GM18951 (cell line): Measurements from ENCODE around the gene SUSD1.
"Not testable (repeated sequence)": the region's sequence is repeated elsewhere in the genome, so short reads cannot be mapped to it uniquely, and the experiment has no call there.

Experiments used
- POLR2A ChIP-seq: IDR thresholded peaks from 4 replicates; pipeline ENCODE4 v1.6.1; 2011; ENCODE audit warnings: mild to moderate bottlenecking; ENCODE audit not compliant: insufficient read length, insufficient read depth; ENCODE audit errors: extremely low read depth
- in situ Hi-C: fragments of 300-500 bp; cut with MboI; formaldehyde crosslinking; loops from one replicate; pipeline ENCODE4 v1.12.0; 2022; ENCODE audit warnings: low sequenced_read_pairs, mixed read lengths, inconsistent platforms; ENCODE audit not compliant: unreplicated experiment

SUSD1 gene

DNA sequence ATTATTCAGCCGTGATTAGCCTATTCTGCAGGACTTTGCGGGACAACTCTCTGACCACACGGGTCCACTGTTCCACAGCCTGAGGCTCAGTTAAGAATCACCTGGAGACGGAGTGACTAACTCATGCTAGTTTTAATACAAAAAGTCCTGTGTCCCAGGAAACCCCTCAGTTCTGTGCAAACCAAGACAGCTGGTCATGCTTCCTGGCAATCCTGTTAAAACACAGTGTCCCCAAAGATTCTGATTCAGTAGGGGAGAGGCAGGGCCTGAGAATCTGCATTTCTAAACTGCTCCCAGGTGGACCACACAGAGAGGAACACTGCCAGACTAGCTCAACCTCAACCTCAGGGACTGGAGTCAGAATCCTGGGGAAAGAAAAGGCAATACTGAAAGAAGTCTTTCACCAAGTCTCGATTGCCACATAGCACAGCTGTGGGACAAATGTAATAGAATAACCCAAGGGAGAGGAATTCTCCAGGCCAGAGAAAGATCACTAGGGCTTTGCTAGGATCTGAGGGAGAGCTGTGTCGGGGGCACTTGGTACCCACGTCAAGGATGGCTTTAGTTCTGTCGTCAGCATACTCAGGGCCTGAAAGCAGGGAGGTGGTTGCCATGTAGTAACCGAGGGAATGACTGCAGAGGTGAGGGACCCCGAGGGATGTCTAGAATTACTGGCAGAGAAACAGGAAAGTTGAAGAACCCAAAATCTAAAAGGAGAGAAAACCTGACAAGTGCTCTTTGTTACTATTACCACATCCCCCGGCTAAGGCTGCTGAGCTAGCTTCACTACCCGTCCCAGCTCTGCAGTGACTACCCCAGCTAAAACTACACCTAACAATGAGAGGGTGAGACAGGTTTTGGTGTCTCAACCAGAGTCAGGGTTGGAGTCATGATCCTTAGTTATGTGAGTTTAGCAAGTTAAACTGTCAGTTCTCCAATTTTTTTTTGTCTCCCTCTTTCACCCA lies 8.6 kb downstream of the SUSD1 start:
- in situ Hi-C loops, result no loop called here

DNA sequence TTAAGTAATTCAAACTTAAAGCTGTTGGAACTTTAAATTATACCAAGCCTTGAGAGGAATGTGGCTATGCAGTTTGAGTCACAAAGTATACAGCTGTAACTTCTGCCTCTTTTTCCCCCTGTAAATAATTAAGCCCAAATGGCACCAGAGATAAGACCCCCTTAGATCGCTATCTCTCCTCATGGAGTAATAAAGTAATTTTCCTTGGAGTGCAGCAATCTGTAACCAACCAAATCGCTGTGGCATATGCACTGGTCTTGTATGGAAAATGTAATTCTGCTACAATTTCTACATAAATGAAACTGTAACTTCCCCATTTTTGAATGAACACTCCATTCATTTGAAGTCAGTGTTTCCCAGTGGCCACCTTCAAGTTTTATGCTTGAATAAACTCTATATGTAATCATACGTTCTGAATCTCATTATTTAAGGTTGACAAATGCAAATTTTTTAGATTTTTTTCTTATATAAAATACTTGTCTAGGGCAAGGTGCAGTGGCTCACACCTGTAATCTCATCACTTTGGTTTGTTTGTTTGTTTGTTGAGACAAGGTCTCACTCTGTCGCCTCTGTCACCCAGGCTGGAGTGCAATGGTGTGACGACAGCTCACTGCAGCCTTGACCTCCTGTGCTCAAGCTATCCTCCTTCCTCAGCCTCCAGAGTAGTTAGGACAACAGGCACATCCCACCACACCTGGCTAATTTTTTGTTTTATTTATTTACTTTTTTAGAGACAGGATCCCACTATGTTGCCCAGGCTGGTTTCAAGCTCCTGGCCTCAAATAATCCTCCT lies 12.3 kb downstream of the SUSD1 start:
- in situ Hi-C loops, result no loop called here
- no peak for TF ChIP-seq POLR2A

More for the DNA sequence above, 8.6 kb downstream of the SUSD1 start:
- no peak for TF ChIP-seq POLR2A

DNA sequence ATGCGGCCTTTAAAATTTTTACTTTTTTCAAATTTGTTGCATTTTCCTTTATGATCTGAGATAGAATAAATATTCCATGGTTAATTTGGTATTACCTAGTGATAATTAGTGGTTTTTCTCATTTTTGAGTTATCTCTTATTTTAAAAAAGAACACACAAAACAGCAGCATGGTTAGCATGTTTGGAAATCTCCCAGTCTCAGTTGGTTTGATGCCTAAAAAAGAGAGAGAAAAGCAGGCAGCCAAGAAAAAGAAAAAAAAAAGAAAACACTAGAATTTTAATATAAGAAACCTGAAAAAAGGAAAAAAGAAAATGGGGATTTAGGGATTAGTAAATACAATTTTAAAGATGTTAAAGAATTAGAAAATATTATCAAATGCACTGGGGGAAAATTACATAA lies 15.3 kb downstream of the SUSD1 start:
- TF ChIP-seq POLR2A, result no peak
- in situ Hi-C loops, result no loop called here

DNA sequence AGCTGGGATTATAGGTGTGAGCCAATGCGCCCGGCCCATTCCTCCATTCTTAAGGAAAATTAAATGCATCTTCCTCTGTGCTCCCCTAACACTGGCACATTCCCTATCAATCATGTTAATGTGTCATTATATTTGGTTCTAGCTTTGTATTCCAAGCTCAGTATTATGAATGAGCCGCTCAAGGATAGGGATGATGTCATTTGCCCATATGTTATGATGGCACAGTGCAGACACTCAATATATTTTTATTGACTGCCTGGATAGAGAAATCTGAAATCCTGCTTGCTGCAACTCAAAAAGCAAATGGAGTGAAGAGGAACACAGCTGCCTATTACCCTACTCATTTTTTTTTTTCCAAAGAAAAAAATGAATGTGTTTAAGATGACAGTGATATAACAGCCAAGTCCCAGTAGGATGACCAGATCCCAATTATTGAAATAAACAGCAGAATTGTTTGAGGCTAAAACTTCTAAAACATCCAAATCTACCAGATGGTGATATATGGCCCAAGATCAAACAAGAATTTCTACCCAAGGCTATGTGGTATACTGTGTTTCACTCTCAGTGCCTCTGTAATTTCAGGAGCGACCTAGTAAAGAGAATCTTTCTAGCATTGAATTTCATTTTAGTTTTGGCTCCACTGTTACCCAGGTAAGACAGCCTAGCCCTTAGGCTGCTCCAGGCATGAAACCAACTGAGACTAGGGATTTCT lies 16.3 kb downstream of the SUSD1 start:
- TF ChIP-seq POLR2A, result no peak
- in situ Hi-C loops, result no loop called here

DNA sequence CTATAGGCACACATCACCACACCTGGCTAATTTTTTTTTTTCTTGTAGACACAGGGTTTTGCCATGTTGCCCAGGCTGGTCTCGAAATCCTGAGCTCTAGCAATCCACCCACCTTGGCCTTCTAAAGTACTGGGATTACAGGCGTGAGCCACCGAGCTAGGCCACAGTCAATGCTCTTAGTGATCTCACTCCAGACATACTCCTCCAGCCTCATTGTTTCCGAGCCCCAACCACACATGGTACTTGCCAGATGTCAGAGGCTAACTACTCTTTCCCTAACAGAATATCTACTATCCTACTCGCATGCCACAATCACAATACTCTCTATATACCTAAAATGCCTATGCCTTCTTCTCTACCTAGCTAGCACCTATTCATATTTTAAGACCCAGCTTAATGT lies 17.1 kb downstream of the SUSD1 start:
- in situ Hi-C loops, result no loop called here
- no peak for TF ChIP-seq POLR2A

DNA sequence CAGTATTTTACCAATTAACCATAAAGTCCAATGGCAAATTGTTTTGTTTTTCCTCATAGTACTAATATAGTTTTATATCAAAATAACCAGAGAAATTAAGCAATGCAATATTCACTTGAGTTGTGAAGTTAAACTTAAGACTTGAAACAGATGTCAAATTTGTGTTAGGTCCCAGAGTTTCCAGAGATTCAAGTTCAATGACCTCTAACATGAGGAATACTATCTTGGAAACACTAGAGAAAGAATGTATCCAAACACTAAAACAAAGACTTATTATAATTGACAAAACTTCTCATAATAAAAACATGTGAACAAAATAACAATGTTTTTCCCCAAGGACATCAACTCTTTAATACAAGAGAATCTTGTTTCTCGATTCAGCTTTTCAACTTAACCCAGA lies 18.0 kb downstream of the SUSD1 start:
- TF ChIP-seq POLR2A, result no peak
- in situ Hi-C loops, result no loop called here

DNA sequence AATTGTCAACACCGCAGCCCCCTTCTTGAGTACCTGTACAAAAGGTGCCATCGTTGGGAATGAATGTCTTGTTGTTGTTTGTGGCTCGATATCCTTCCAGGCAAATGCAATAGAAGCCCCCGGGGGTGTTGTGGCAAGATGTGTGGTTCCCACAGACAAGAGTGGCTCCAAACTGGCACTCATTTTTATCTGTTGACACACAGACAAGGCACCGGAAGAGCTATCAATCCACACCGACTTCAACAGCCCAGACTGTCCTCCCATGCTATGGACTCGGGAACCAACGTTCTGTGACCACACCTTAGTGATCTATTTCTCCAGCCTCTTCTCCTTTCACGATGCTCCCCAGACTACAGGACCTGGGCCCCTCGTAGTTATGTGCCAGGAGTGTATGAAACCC lies 25.9 kb downstream of the SUSD1 start:
- no peak for TF ChIP-seq POLR2A
- in situ Hi-C loops, result no loop called here

DNA sequence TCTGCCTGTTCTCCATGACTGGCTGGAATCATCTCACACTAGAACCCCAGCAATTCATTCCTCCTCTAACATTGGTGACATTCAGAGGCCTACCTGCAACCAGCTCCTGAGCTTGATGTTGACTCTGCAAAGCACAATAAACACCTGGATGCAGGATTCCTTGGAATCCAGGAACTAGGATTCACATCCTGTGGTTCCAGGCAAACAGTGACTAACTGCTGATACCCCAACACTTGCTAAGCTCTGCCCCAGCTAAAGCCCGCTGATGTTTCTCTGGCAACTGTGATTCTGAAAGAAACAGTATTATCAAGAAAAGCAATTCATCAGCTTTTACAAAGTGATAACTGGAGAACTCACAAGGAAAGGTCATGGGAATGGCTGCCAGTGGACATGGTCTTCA lies 29.2 kb downstream of the SUSD1 start:
- no peak for TF ChIP-seq POLR2A
- in situ Hi-C loops, result no loop called here

DNA sequence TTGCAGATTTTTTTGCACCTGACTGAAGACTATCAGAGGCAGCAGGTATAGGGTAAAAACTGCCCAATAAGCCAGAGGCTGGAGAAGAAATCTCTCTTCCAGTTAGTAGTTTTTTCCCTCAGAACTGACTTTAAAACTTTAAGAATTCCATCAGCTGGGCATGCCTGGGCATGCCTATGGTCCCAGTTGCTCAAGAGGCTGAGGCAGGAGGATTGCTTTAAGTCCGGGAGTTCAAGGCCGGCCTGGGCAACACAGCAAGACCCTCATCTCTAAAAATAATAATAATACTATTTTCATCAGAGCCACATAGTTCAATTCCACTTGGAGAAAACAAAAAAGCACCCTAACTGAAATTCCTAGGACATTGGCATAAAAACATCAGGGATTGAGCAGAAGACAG lies 30.3 kb downstream of the SUSD1 start:
- TF ChIP-seq POLR2A, result no peak
- in situ Hi-C loops, result no loop called here

DNA sequence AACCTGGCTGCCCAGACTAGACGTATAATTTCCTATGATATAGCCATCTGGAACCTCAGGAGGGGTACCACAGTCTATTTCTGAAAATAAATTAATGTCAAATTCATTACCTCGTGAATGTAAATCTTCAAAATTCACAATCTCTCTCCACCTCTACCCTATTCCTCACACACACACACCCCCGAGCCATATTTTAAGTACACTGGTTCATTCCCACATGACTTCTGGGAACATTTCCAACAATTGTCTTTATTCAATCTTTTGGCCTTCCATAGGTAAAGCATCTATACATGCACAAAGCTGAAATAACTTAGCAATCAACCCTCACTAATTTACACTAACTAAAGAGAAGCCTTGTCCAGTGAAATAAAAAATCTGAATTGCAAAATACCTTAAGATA lies 32.7 kb downstream of the SUSD1 start:
- in situ Hi-C loops, result no loop called here
- no peak for TF ChIP-seq POLR2A

DNA sequence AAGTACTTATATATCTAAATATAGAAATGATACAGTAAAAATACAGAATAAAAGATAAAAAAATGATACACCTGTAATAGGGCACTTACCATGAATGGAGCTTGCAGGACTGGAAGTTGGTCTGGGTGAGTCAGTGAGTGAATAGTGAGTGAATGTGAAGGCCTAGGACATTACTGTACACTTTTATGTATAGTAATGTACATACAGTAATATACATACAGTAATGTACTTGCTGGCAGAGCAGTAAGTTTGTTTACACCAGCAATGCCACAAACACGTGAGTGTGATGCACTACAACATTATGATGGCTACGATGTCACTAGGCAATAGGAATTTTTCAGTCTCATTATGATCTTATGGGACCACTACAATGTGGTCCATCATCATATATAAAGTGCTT lies 34.2 kb downstream of the SUSD1 start:
- TF ChIP-seq POLR2A, result no peak
- in situ Hi-C loops, result no loop called here

DNA sequence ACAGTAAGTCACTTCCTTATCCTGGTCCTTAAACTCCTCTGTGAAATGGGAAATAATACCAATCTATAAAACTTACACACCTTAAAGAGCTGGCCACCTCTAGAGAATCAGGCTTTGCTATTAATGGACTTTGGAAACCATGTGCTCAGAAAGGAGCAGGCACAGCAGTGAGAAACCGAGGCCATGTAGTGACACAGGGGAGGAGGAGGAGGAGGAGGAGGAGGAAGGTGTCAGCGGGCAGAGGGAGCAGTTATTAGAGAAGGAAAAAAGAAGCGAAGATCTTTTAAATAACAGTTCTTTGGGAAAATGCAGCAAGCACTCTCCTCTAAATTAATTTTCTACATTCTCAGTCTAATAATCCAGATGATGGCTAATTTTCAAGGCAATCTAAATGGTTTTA lies 38.0 kb downstream of the SUSD1 start:
- in situ Hi-C loops, result no loop called here
- TF ChIP-seq POLR2A, result no peak

DNA sequence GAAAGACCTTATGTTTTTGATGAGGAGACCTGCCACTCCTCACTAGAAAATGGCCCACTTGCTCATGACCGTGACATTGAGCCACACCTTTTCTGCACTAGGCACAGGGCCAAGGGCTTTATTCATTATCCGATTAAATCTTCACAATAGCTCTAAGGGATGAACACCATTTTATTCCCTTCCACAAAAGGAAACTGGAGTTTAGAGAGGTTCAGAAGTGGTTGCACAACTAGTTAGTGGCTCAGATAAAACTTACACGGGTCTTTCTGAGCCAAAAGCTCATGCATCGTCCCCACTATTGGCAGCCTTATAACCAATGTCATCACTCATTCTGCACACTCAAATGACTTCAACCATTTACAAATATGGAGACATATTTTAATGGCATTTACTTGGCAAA lies 39.4 kb downstream of the SUSD1 start:
- no peak for TF ChIP-seq POLR2A
- in situ Hi-C loops, result no loop called here

DNA sequence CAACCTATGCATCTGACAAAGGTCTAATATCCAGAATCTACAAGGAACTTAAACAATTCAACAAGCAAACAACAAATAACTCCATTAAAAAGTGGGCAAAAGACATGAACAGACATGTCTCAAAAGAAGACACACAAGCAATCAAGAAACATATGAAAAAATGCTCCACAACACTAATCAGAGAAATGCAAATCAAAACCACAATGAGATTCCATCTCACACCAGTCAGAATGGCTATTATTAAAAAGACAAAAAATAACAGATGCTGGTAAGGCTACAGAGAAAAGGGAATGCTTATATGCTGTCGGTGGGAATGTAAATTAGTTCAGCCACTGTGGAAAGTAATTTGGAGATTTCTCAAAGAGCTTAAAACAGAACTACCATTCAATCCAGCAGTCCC lies 41.3 kb downstream of the SUSD1 start:
- in situ Hi-C loops, result not testable (repeated sequence)

DNA sequence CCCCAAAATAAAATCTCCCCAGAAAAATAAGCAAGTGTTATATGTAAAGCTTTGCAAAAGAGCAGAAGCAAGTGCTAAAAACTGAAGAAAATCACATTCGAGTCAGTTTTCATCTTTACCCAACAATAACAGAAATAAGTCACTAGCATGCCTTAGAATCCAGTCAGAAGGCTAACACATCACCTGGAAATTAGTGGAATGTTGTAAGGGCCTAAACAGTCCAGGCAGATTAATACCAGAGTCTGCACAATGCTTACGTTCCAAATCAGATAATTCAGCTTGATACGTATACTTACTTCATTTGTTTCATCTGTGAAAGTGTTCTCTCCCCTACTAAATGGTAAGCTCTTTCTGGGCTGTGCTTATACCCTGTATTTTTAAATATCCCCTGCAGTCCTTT lies 42.7 kb downstream of the SUSD1 start:
- TF ChIP-seq POLR2A, result no peak
- in situ Hi-C loops, result no loop called here
